HepG2 (cell line): ENCODE results near the gene TMEM129. TPM values are rescaled to one million over a fixed set of nuclear protein-coding genes. Genes with fewer than 3 reads are reported as not detected.
A peak's percentile ranks its signal among the peaks of the same experiment; 100 is the strongest.

Source experiments
- ESRRA ChIP-seq: sonication (generic); formaldehyde crosslinking; IDR thresholded peaks from 2 replicates; pipeline ENCODE4 v1.5.1; 2020; ENCODE audit warnings: mild to moderate bottlenecking, low read depth, missing genetic modification reagents
- MLXIP ChIP-seq: sonication (generic); formaldehyde crosslinking; IDR thresholded peaks from 2 replicates; pipeline ENCODE4 v1.9.0; 2021; ENCODE audit warnings: missing genetic modification reagents, borderline replicate concordance
- NKX3-1 ChIP-seq: sonication (generic); formaldehyde crosslinking; IDR thresholded peaks from 2 replicates; pipeline ENCODE4 v1.5.0; 2020; ENCODE audit warnings: missing genetic modification reagents
- PRDM10 ChIP-seq: sonication (generic); formaldehyde crosslinking; IDR thresholded peaks from 2 replicates; pipeline ENCODE4 v1.4.0; 2020; ENCODE audit warnings: low read depth, missing genetic modification reagents
- SP2 ChIP-seq: sonication (generic); formaldehyde crosslinking; IDR thresholded peaks from 2 replicates; pipeline ENCODE4 v1.5.1; 2020; ENCODE audit warnings: mild to moderate bottlenecking, missing genetic modification reagents
- SRSF1 ChIP-seq: fragments of 200-400 bp; formaldehyde crosslinking; optimal IDR thresholded peaks from 2 replicates; pipeline ENCODE3; 2017; ENCODE audit warnings: mild to moderate bottlenecking, low read depth, low read length, moderate library complexity
- TFDP2 ChIP-seq: sonication (generic); formaldehyde crosslinking; IDR thresholded peaks from 2 replicates; pipeline ENCODE4 v1.4.0; 2020; ENCODE audit warnings: missing genetic modification reagents
- USF2 ChIP-seq, 2 experiments: sonication (generic) in 1 of 2; formaldehyde crosslinking in 1 of 2; IDR thresholded peaks; 2 replicates each; pipeline versions ENCODE4 v1.5.1 to v1.6.1; 2011 to 2020; ENCODE audit warnings: borderline replicate concordance in 1 of 2, low read depth in 1 of 2, low read length in 1 of 2, mild to moderate bottlenecking in 1 of 2, missing genetic modification reagents in 1 of 2, moderate library complexity in 1 of 2
- ZFP91 ChIP-seq: sonication (generic); formaldehyde crosslinking; IDR thresholded peaks from 2 replicates; pipeline ENCODE4 v1.9.0; 2022; ENCODE audit warnings: missing genetic modification reagents, mild to moderate bottlenecking, borderline replicate concordance
- ZNF160 ChIP-seq: sonication (generic); formaldehyde crosslinking; IDR thresholded peaks from 2 replicates; pipeline ENCODE4 v1.8.0; 2022; ENCODE audit warnings: mild to moderate bottlenecking, inconsistent platforms, missing genetic modification reagents
- ZNF180 ChIP-seq: sonication (generic); formaldehyde crosslinking; IDR thresholded peaks from 2 replicates; pipeline ENCODE4 v1.4.0; 2020; ENCODE audit warnings: low read depth, missing genetic modification reagents, borderline replicate concordance
- ZNF333 ChIP-seq: sonication (generic); formaldehyde crosslinking; IDR thresholded peaks from 2 replicates; pipeline ENCODE4 v1.4.0; 2020; ENCODE audit warnings: mild to moderate bottlenecking, missing genetic modification reagents, borderline replicate concordance
- ZNF431 ChIP-seq: sonication (generic); formaldehyde crosslinking; IDR thresholded peaks from 2 replicates; pipeline ENCODE4 v1.9.0; 2022; ENCODE audit warnings: missing genetic modification reagents, low read depth, mild to moderate bottlenecking, borderline replicate concordance
- polyA plus RNA-seq, 8 experiments: library from polyadenylated mRNA; depleted of rRNA in 3 of 8; stranded (reverse) in 7 of 8; unstranded in 1 of 8; fragments of >200 nt; fragmentation: Illumina TruSeq in 4 of 8; extraction: Trizol in 4 of 8; gene quantifications; 2 replicates each; pipeline versions ENCODE4 v1.2.1 to v1.2.3, GENCODE V29; 2011 to 2016; ENCODE audit warnings: low read depth in 4 of 8, missing spikeins in 1 of 8, mixed read lengths in 1 of 8; ENCODE audit not compliant: insufficient read depth in 1 of 8
- total RNA-seq, 5 experiments: library from RNA; depleted of rRNA; stranded (reverse); fragments of >200 nt; fragmentation: Illumina TruSeq; extraction: Trizol; gene quantifications; 2 replicates each; pipeline ENCODE4 v1.2.3, GENCODE V29; 2016; ENCODE audit warnings: low read depth in 1 of 5

TMEM129 gene
- total and polyA plus RNA-seq, 2 of the 13 experiments (the other 11 are each of a cell fraction or from before 2014, with no cell fraction given), result 19.0 to 25.8 TPM

GRCh38 chr4:1766106-1767060 is 45.3 kb upstream of the TMEM129 start (continued):
- peak; percentile 34; the same call in 1 of the 2 replicates for TF ChIP-seq PRDM10
- 0 out of 2 replicates have a peak, but pooled peaks have one; percentile 27 for TF ChIP-seq TFDP2 (CRISPR knock-in tag)
- peak; percentile 87 for TF ChIP-seq ESRRA (CRISPR knock-in tag)
- TF ChIP-seq NKX3-1, result peak; percentile 61; the same call in 1 of the 2 replicates
- TF ChIP-seq ZNF160 (CRISPR knock-in tag), result peak; percentile 16; the same call in 1 of the 2 replicates
- 0 out of 2 replicates have a peak, but pooled peaks have one; percentile 43 for TF ChIP-seq ZNF333 (CRISPR knock-in tag)
- TF ChIP-seq SRSF1, result peak; percentile 97
- peak; percentile 68 for TF ChIP-seq ZFP91 (CRISPR knock-in tag)
- TF ChIP-seq SP2 (CRISPR knock-in tag), result no peak
- peak; percentile 38; the same call in 1 of the 2 replicates for TF ChIP-seq MLXIP (CRISPR knock-in tag)
- TF ChIP-seq USF2 (IDR thresholded peaks at IDR 0.05; ENCODE audit: low read depth, low read length), result no peak
- peak; percentile 4; the same call in 1 of the 2 replicates for TF ChIP-seq USF2 (CRISPR knock-in tag; IDR thresholded peaks at IDR 0.05; ENCODE audit: borderline replicate concordance)
- TF ChIP-seq ZNF431 (CRISPR knock-in tag), result peak; percentile 59; the same call in 1 of the 2 replicates
- no peak for TF ChIP-seq ZNF180 (CRISPR knock-in tag)
